ENCODE measurements around the gene SIAH1. TPM values are rescaled to one million over a fixed set of nuclear protein-coding genes. Genes with fewer than 3 reads are reported as not detected.

SIAH1 gene
- total and polyA plus RNA-seq, 2 experiments from 2014 or later, result 38.8 to 45.5 TPM

DNA sequence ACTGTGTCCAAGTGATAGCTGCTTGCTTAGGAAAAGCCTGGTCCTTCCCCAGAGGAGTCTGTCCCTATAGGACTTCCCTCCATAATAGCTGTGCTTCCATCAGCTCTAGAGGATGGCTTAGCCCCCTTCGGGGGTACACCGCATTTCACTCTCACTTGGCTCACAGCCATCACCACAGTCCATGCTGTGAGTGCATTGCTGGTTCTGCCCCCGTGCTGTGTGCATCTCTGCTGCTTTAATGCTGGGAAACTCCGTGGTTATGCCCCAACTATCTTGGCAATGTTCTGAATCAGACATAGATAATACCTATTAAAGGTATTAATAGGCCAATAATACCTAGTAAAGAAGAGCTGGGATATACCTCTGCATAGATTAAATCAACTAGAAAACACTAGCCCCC is 58.3 kb downstream of the SIAH1 start:
- no peak for DNase-seq (ENCODE audit: low spot score)
- H3K4me1 ChIP-seq (ENCODE audit: insufficient read depth), result no peaks in the 10 kb centered on the region
- TF ChIP-seq EZH2phosphoT487 (IDR thresholded peaks at IDR 0.05; ENCODE audit: low read depth, severe bottlenecking, unreplicated experiment) (no peak), EZH2 (IDR thresholded peaks at IDR 0.05; ENCODE audit: borderline replicate concordance) (no peak)
- TF ChIP-seq, protein P1, sequence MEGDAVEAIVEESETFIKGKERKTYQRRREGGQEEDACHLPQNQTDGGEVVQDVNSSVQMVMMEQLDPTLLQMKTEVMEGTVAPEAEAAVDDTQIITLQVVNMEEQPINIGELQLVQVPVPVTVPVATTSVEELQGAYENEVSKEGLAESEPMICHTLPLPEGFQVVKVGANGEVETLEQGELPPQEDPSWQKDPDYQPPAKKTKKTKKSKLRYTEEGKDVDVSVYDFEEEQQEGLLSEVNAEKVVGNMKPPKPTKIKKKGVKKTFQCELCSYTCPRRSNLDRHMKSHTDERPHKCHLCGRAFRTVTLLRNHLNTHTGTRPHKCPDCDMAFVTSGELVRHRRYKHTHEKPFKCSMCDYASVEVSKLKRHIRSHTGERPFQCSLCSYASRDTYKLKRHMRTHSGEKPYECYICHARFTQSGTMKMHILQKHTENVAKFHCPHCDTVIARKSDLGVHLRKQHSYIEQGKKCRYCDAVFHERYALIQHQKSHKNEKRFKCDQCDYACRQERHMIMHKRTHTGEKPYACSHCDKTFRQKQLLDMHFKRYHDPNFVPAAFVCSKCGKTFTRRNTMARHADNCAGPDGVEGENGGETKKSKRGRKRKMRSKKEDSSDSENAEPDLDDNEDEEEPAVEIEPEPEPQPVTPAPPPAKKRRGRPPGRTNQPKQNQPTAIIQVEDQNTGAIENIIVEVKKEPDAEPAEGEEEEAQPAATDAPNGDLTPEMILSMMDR (IDR thresholded peaks at IDR 0.05; ENCODE audit: poor library complexity), result no peak
- no peaks in the 10 kb centered on the region for H3K27me3 ChIP-seq
- H3K4me3 ChIP-seq, result no peak overlapping the region
- peaks cover 3% of the 10 kb centered on the region for H3K79me2 ChIP-seq
- H3K36me3 ChIP-seq (replicated peaks; ENCODE audit: insufficient read depth, low read depth), result no peaks in the 10 kb centered on the region
- H4K20me1 ChIP-seq (ENCODE audit: insufficient read depth, poor library complexity, severe bottlenecking), result no peaks in the 10 kb centered on the region
- no peaks in the 10 kb centered on the region for H3K9me2 ChIP-seq (replicated peaks; ENCODE audit: insufficient read depth)
- H3K4me2 ChIP-seq, result no peak overlapping the region
- no peaks in the 10 kb centered on the region for H3K9me3 ChIP-seq (ENCODE audit: low read depth)
- WGBS (ENCODE audit: low lambda C conversion rate, missing lambda C conversion rate), result 93% methylated on average over 4 of the region's 4 CpGs
- no peak overlapping the region for H3K27ac ChIP-seq
- H2AFZ ChIP-seq, result no peak overlapping the region

DNA sequence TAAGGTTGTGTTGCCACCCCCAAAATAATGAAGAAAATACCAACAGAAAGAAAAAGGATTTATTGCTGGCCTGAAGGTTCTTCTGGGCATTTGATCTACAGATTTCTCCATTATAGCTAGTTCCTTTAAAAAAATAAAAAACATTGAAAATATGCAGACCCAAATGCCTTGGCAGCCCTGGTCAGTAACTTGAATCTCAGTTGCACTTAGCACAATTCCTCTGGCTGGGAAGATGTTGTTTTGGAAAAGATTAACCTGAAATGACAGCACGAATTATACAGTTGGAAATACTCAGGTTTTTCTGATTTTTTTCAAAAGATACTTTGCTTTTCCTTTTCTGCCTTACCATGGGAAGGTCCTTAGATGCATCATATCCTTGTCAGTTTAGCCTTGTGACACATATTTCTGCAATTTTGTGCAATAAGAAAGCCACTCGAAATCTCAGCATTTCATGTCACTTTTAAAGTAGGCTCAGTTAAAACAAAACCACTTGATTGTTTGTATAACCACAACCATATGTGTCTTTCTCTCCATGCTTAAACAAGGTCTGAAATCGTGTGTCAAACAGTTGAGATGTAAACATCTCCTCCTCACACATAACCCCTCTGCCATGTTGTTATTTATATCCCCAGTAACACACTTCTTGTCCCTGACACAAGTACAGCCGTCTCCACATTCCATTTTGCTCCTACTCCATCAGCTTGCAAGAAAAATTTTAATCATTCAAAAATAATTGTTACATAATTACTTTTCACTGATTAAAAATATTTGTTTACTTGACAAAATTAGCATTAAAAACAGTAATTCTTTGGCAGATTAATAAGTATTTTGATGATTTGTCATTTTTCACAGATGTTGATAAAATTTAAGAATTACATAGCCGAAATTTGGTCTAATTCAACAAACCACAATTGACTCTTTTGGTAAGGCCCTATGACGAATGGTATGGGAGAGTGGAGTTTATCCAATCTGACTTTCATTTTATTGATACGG is 61.1 kb downstream of the SIAH1 start:
- H4K20me1 ChIP-seq (ENCODE audit: insufficient read depth, poor library complexity, severe bottlenecking), result no peaks in the 10 kb centered on the region
- DNase-seq (ENCODE audit: low spot score), result no peak
- H3K27ac ChIP-seq, result no peak overlapping the region
- H3K9me3 ChIP-seq (ENCODE audit: low read depth), result no peaks in the 10 kb centered on the region
- 74% methylated on average over 7 of the region's 7 CpGs for WGBS (ENCODE audit: low lambda C conversion rate, missing lambda C conversion rate)
- H3K36me3 ChIP-seq (replicated peaks; ENCODE audit: insufficient read depth, low read depth), result no peaks in the 10 kb centered on the region
- no peaks in the 10 kb centered on the region for H3K27me3 ChIP-seq
- no peaks in the 10 kb centered on the region for H3K4me1 ChIP-seq (ENCODE audit: insufficient read depth)
- peaks cover 6% of the 10 kb centered on the region for H3K79me2 ChIP-seq
- H3K4me3 ChIP-seq, result no peak overlapping the region
- no peak overlapping the region for H2AFZ ChIP-seq
- H3K9me2 ChIP-seq (replicated peaks; ENCODE audit: insufficient read depth), result no peaks in the 10 kb centered on the region
- no peak overlapping the region for H3K4me2 ChIP-seq
- TF ChIP-seq EZH2 (IDR thresholded peaks at IDR 0.05; ENCODE audit: borderline replicate concordance), result no peak
- TF ChIP-seq, protein P1 (IDR thresholded peaks at IDR 0.05; ENCODE audit: poor library complexity), result no peak
- TF ChIP-seq EZH2phosphoT487 (IDR thresholded peaks at IDR 0.05; ENCODE audit: low read depth, severe bottlenecking, unreplicated experiment), result no peak

DNA sequence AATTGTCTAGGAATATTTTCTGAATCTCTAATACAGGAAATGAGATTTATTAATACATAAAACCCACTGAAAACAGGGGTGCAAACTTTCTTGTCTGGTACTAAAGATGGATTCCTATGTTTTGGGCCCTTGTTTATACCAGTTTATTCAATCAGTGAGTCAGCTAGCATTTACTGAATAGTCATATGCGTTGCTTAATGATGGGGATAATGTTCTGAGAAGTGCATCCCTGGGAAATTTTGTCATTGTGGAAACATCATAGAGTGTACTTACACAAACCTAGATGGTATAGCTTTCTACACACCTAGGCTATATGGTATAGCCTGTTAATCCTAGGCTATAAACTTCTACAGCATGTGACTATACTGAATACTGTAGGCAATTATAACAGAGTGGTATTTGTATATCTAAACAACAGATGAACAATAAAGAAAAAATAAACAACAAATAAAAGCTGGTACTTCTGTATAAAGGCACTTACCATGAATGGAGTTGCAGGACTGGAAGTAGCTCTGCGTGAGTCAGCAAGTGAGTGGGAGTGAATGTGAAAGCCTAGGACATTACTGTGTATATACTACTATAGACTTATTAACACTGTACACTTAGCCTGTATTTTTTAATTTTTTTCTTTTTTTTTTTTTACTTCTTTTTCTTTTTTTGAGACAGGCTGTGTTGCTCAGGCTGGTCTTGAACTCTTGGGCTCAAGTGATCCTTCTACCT is 63.7 kb downstream of the SIAH1 start:
- H3K4me1 ChIP-seq (ENCODE audit: insufficient read depth), result no peaks in the 10 kb centered on the region
- TF ChIP-seq EZH2 (IDR thresholded peaks at IDR 0.05; ENCODE audit: borderline replicate concordance) (no peak), EZH2phosphoT487 (IDR thresholded peaks at IDR 0.05; ENCODE audit: low read depth, severe bottlenecking, unreplicated experiment) (no peak)
- TF ChIP-seq, protein P1 (IDR thresholded peaks at IDR 0.05; ENCODE audit: poor library complexity), result no peak
- no peaks in the 10 kb centered on the region for H4K20me1 ChIP-seq (ENCODE audit: insufficient read depth, poor library complexity, severe bottlenecking)
- no peak for DNase-seq (ENCODE audit: low spot score)
- H3K9me2 ChIP-seq (replicated peaks; ENCODE audit: insufficient read depth), result no peaks in the 10 kb centered on the region
- no peaks in the 10 kb centered on the region for H3K27me3 ChIP-seq
- no peak overlapping the region for H3K27ac ChIP-seq
- H3K9me3 ChIP-seq (ENCODE audit: low read depth), result no peaks in the 10 kb centered on the region
- H3K79me2 ChIP-seq, result peaks cover 9% of the 10 kb centered on the region
- H3K4me3 ChIP-seq, result no peak overlapping the region
- H3K36me3 ChIP-seq (replicated peaks; ENCODE audit: insufficient read depth, low read depth), result no peaks in the 10 kb centered on the region
- no peak overlapping the region for H2AFZ ChIP-seq
- WGBS (ENCODE audit: low lambda C conversion rate, missing lambda C conversion rate), result 88% methylated on average over 2 of the region's 2 CpGs
- H3K4me2 ChIP-seq, result no peak overlapping the region

Data from hepatocyte (in vitro differentiated cells).